Cortex of kidney (tissue), 1 donor: ENCODE results near the gene TM4SF4.

Experiments used
- DNase-seq: peaks from one replicate; lab custom pipeline; 2025; lab: John Stamatoyannopoulos, UW

TM4SF4 gene

DNA sequence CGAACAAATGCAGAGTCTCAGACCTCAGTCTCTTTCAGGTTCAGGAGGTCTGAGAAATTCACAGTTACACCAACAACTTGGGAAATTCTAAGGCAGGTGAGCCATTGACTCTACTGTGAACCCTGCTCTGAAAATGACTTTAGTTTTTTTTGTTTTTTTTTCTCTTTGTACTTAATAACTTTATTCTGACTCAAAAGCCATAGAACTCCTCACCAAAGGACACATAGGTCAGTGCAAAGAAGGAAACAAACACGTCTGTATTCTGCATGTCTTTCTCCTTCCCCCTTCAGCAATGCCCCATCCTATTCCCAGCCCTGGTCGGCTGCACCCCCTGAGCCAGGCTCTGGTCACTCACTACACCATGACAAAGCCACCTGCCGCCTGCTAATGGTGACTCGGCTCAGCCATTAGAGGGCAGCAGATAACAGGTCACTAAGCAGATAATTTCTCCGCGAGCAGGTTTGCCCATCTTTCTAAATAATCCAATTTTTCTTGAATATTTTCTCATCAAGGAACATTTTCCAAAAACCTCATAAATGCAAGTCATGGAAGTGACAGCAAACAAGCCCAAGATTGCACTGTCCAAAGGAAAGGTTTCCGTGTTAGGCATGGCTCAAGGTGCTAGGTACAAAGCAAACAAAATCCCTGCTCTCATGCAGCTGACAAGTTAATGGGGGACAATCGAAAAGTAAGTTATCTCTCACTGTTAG, 37.7 kb downstream of the TM4SF4 start:
- no peak for DNase-seq

DNA sequence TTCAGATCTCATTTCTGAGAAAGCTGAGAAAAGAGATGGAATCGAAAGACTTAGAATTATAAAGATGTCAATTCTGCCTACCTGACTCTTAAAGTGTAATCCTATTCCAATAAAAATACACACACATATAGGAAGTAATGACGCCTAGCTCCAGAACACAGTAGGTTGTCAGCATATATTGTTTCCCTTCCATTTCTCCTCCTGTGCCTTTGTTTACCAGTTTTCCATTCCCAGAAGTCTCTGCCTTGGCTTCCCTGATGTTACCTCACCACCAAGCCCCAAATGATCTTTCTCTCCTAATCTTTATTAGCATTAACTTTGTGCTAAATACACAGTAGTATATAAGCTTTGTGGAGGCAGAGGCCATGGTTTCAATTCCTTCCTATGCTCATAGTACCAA, 40.0 kb downstream of the TM4SF4 start:
- DNase-seq, result no peak

DNA sequence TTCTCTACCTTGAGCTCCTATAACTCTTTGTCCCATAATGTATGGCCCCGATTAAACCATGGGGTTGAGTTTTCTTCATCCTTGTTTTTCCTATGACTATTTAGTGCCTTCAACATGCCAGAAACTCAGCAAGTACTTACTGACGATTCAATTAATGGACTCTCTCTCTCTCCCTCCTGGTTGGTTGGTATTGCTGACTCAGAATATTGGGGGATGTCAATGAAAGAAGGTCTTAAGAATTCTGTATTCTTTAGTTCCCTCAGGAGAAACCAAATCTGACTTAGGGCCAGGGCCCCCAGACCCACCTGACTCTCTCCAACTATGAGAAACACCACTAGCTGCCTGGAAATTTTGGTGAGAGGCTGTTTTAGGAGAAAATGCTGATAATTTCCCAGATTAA, 40.8 kb downstream of the TM4SF4 start:
- DNase-seq, result no peak

DNA sequence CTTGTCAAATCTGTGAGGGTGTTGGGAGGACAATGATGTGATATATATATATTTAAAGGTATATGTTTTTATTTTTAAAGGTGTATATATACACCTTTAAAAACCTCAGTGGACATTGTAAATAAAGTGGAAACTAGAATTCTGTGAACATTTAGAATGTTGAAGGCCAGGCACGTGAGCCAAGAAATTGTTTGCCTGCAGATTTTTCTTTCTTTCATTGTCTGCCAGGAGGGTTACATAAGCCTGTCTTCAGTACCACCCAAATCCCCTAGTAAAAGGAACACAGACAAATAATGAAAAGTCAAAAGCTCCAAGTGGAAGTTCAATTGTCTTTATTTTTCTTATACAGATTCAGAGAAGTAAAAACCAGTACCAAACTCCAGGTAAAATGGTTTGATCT, 42.4 kb downstream of the TM4SF4 start:
- DNase-seq, result no peak

DNA sequence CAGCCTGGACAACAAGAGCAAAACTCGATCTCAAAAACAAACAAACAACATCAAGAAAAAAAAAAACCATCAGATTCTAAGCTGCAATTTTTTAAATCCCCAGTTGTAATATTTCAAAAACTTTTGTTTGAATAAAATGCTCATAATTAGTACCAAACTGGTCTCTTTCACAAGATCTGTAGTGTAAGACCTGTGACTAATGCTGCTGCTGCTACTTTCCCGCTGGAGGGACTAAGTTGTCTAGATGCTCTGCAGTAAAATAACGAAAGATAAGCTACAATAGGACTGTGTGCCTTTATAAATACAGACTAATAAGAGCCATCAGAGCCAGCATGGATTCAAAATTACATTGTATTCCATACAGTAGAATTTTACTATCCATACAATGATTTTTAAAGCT, 45.4 kb downstream of the TM4SF4 start:
- no peak for DNase-seq

DNA sequence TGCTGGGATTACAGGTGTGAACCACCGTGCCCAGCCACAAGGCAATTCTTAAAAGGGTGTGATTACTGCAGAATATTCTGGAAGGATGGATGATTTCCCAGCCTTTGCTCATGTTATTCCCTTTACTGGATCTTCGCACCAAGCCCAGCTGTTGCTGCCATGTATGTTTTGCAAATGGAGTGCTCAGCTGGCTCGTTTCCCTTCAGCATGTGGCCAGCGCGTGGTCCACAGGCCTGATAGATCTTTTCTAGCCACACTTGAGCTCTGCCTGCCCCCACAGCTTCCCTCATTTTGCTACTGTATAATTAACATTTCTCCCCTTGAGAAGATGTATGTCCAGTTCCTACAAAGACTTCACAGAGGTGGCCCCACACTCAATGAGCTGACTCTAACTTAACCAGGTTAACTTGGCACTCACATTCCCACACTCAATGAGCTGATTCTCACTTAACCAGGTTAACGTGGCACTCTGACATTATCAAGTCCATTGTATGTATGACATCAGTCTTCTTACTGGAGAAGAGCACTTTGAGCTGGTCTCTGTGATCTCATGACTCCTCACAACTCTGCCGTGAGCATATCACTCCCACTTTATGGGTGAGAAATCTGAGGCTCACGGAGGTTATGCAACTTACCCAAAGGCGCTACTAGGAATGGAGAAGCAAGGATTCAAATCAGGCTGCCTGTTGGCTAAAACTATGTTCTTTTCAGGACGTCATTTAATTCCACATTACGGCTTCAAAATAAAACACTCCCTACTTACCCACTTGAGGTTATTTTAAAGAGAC, 49.2 kb downstream of the TM4SF4 start:
- no peak for DNase-seq

DNA sequence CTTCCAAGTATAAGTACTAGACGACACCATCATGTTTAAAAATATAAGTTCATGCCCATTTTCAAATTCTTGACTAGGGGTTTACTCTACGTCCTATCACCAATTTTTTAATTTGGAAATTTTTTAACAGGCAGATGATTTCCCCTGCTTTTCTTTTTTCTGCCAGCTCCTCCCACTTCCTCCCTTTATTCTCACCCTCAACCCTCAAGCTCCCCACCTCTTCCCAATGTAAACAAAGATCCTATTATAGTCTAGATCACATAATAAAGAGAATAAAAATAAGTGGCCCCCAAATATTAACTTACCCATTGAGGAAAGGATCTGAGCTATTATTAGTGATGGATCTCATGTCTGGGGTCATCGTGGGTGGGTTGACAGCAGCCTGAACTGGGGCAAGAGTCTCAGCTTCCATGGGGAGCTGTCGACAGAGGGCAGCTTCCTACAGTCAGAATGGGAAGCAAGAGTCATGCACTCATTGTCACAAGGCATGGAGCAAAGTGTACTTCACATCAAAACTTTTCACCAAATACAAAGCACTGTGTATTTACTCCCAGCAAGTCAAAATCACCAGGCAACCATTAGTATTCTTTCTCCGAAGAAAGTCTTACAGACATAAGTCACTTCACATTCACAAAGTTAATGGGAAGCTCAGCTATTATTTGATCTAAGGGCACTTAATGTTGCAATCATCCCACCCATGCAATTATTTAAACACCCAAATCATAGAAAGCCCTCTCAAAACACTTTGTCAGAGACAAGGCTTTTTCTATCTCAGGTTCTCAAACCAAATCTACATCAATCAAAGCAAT, 53.2 kb downstream of the TM4SF4 start:
- DNase-seq, result no peak

DNA sequence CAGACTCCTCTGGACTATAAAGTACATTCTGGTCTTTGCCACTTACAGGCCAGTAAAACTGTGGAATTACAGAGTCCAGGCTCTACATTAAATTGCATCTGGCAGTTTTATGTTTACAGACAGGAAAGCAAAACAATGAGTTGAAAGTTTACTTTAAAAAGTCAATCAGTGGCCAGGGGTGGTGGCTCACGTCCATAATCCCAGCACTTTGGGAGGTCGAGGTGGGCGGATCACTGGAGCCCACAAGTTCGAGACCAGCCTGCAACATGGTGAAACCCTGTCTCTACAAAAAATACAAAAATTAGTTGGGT, 53.8 kb downstream of the TM4SF4 start:
- DNase-seq, result no peak

DNA sequence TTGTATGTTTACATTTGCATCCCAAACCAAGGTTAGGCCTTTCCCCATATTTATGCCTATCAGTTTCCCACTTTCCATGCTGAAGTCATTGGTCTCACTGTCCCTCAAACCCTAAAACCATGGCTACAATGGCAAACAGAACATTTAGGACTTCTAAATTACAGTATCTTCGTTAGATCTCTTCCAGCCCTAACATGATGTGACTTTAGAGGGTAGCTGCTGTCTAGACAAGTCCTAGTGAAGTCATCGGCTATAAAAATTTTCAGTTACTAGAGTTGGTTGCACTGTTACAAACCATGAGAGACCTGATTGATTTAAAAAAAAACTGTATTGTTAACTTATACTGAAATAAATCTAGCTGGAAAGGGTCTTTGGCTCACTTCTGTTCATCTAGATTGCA, 54.6 kb downstream of the TM4SF4 start:
- no peak for DNase-seq

DNA sequence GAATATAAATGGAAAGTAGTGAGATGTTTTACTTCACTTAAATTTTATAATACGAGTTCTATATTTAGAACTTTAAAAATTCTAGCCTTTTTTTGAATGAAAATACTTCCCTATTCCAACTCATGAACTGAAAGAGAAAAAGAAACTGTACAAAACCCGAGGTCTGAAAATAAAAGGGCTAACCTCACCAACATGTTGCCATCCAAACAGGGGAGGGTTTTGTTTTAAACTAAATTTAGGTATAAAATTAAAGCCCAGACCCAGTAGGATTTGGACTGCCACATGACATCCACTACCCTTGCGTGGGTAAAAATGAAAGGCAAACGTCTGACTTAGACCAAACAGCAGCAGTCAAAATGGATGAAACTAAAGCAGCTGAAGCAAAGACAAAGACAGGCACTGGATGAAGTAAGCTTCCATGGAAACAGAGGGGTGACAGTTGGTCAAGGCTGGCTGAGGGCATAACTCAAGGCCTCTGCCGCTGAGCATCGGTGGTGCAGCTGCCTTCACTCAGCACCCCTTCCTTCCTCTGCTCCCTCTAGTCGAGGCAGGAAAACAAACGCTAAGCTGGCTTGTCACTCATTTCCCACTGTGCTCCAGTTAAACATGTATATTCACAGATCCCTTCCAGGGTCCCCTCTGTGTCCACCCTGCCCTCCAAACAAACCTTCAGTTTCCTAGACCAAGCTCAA, 58.1 kb downstream of the TM4SF4 start:
- DNase-seq, result no peak

DNA sequence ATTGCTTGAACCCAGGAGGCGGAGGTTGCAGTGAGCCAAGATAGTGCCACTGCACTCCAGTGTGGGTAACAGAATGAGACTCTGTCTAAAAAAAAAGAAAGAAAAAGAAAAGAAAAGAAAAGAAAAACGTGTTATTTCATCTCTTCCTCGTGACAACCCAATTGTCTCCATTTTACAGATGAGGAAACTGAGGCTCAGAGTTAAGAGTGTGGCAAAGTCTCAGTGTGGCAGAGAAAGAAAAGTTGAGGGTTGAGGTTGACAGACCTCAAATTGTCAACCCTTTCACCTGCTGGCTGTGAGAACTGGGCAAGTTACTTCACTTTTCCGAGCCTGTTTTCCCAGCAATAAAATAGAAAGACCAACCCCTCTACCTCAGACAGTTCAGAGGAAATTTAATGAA, 59.6 kb downstream of the TM4SF4 start:
- DNase-seq, result no peak

DNA sequence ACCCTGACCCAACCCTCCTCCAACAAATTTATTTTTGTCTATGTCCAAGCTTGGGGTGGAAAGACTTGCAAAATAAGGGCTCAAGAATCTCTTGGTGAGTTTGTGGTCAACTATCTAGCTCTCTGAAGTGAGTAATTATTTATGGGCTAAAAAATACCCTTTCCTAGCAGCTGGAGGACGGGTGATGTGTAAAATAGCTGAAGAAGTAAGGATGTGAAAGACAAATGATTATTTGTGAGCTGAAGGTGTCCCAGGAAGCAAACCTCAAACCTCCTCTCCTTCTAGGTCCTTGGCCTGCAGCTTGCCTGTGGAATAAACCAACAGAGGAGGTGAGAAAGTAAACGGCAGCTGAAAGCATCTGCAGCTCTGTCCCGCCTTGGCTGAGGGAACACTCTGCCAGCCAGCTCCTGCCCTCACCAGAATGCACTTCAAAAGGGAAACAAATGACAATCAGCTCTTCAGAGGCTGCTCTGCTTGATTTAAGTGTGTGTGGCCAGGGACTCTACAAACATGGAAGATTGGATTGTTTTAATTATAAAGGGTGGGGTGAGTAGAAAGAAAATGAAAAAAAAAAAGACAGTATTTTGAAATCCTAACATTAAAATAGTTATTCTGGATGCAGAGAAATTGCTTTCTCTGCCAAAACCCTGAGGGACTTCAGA, 60.3 kb downstream of the TM4SF4 start:
- no peak for DNase-seq

DNA sequence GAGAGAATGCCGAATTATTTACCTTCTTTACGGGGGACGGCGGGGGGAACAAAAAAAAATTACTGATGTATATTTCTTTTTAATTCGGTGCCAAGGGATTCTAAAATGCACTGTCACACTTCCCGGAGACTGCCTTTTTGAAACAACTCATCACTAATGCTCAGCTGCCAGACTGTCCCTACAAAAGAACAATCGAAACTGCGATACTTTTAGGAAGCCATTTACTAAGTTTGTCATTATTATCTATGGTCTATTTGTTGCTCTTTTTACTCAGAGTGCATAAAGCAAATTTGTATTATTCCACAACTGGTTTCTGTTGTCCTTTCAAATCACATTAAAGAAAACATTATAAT, 60.8 kb downstream of the TM4SF4 start:
- DNase-seq, result no peak

DNA sequence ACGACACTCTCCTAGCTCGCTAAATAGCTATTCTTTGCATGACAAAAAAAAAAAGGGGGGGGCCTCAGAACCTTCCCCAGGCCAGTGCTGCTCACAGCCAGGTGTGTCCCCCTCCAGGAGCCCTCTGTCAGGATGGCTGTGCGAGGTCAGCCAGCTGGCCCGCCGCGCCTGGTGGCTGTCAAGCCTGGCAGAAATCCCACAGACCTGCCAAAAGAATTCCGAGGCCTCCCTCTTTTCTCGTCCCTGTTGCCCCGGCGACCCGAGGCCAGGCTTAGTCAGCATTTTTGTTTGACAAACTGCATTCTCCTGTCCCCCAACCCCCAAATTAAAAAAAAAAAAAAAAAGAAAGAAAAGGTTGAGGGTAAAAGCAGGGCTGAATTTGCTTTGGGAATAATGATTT, 61.9 kb downstream of the TM4SF4 start:
- no peak for DNase-seq

DNA sequence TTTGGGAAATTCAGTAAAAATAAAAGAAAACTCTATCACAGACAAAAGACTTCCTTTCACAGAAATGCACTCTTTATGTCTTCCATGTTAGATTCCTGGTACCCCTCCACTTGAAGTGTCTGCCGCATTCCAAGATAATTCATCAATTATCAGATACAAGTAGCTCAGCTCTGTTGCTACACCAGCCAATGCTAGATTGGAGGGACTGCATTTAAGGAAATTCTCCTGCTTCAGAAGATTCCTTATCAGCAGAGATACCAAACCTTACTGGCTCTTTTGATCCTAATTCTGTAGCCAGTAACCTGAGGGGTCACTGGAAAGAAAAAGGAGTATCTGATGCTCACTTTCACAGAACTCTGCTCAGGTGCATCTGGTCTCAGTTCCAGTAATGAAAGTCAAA, 63.9 kb downstream of the TM4SF4 start:
- DNase-seq, result no peak

DNA sequence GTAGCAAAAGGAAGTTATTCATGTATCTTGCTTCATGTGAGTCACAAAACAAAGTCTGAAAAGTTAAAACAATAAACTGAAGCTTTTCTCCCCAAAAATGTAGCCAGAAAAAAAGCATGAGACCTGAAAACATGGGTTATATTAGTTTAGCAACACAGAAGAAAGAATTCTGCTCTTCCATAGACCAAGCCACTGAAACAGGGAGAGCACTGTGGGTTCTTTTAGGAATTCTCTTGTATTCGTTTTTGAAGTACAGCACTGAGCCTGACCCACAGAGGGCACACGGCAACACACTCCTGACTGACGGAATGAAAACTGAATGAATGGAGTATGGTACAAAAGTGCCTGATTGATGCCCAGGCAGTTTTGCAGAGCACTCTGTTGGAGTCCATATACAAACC, 66.6 kb downstream of the TM4SF4 start:
- DNase-seq, result no peak

DNA sequence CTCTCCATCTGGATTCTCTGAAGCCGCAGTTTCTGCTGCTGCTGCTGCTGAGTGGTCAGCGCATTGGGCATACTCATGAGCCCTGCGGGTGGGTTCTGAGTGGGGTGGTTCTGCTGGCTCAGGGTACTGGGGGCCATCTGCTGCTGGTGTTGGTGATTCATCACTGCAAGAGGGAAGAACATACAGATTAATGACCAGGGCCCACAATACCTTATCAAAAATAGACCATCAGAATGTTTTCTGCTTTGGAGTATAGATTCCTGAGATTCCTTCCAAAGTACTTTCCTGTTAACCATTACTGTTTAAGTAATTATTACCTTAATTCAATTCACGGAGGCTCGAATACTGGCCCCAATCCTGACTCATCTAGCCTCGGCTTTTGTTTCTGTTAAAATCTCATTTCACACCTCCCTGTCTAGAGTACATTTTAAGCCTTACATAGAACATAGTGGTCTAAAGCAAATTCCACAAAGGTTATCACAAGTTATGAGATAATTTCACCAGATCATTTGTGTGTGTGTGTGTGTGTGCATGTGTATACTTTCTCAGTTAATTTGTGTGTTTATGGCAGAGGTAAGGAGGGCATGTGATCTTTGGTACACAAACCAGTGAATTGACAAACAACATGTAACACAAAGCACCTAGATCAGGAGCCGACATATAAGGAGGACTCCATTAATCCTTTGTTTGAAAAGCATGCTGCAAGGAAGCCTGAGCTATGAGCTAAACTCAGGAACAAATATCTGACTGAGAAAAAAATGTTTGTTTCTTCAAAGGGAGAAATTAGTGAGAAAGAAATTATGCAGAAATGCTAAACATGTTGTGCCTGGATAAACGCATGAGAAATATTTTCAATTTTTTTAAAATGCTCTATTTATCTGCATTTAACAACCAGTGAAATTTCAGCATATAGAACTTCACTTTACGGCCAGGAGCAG, 68.1 kb downstream of the TM4SF4 start:
- no peak for DNase-seq

DNA sequence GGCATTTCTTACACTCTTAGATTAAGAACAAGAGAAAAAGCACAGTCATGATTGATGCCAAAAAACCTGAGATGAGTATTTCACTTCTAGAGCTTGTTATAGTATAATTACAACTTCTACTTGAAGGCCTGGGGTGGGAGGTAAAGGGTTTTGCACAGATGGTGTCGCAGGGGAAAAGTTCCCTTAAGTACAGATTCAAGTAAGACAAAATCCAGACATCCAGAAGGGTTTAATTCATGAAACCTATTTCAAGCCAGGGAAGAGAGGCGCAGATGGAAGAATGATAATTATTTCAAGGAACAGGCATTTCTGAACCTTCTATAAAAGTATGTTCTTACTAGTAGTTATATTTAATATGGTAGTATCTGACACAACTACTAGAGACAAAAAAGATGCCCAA, 70.6 kb downstream of the TM4SF4 start:
- DNase-seq, result no peak

DNA sequence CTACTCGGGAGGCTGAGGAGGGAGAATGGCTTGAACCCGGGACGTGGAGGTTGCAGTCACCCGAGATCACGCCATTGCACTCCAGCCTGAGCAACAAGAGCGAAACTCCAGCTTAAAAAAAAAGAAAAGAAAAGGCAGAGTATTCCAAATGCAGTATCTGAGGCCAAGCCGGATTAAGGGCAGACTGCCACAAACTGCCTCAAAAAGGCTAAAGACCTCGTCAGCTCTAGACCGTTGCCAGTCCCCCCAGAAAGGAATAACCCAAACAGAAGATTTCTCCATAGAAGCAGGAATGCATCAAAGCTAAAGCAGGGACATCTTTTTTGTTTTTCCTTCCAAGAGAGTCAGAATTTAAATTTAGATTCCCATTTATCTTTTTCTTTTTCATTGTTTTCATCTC, 72.9 kb downstream of the TM4SF4 start:
- DNase-seq, result no peak

DNA sequence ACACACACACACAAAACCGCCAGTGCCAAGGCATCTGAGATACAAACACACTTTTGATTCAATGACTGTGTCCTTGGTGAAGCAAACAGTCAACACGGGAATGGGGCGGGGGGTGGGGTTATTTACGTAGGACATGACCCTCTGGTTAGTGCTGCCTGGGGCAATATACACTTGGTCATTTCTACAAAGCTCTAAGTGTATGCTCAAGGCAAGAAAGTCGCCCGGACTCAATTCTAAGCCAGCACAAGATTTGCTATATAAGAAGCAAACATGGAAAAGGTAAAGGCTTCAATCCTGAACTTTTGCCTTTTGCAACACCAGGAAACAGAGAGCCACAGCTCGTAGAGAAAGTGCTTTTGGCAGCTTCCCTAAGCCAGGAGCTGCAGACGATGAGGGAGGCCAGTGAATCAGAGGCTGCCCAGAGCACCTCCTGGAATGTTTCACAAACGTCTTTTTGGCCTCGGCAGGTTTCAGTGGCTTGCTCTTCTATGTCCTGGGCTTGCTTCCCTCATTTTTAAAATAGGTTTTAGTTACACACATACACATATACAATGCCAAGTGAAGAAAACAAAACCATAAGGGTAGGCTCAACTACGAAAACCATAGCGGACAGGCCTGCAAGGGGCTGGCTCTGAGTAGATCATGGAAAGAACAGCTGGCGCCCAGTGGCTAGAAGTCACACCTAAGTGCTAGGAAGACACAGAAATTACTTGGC, 73.6 kb downstream of the TM4SF4 start:
- no peak for DNase-seq
